PC-3 (cell line): ENCODE data around the gene FGF12.

Experiments used
- CTCF ChIP-seq: fragments of 300-600 bp; sonication (generic); conservative IDR thresholded peaks from 2 replicates; pipeline ENCODE4 v1.5.1; 2017; ENCODE audit warnings: antibody characterized with exemption, low read depth, mild to moderate bottlenecking, low read length
- EZH2 ChIP-seq: fragments of 300-600 bp; sonication (generic); IDR thresholded peaks from one replicate; pipeline ENCODE4 v1.6.1; 2017; ENCODE audit warnings: antibody characterized with exemption, mild to moderate bottlenecking, low read length; ENCODE audit not compliant: unreplicated experiment

GRCh38 chr3:192373032-192373431 is 354.3 kb downstream of the FGF12 start:
- TF ChIP-seq CTCF (no peak), EZH2 (no peak)
